ENCODE data around the gene GAS6. TPM values are rescaled to one million over a fixed set of nuclear protein-coding genes. Genes with fewer than 3 reads are reported as not detected.

Gene GAS6
- total and polyA plus RNA-seq, 7 experiments from 2014 or later = 0.38 to 5.5 (median 3.0) TPM; not detected in 1

- H3K9me3 ChIP-seq (ENCODE audit: control insufficient read depth in 2 of 3, low read length in 3 of 3) = peaks cover 0 to 21% (median 0%) of the 10 kb centered on the region in 3 experiments
- DNase-seq = no peak
- Mint-ChIP-seq H3K4me1 (peaks cover 0 to 1% (median 0%) of the 10 kb centered on the region in 7 donors), H3K36me3 (peaks cover 0 to 2% (median 0%) of the 10 kb centered on the region in 5 donors), H3K9me3 (peaks cover 0 to 18% (median 9%) of the 10 kb centered on the region in 11 donors), H3K27ac (no peak overlapping the region), H3K27me3 (no peaks in the 10 kb centered on the region), H3K4me3 (peak overlapping the region in 1 of 10 donors; percentile 67)
- CTCF ChIA-PET = no interaction called here
- H3K4me3 ChIP-seq (ENCODE audit: low read length) = no peak overlapping the region
- no peak for ATAC-seq
- no peak overlapping the region for H3K27ac ChIP-seq (ENCODE audit: low read depth, low read length)
- no peaks in the 10 kb centered on the region for H3K36me3 ChIP-seq (ENCODE audit: control insufficient read depth in 2 of 3, insufficient read depth in 3 of 3, low read length in 3 of 3)
- no peaks in the 10 kb centered on the region for H3K27me3 ChIP-seq (ENCODE audit: control insufficient read depth in 2 of 2, insufficient read depth in 2 of 2, low read length in 2 of 2)
- intact Hi-C loops (cut with micrococcal nuclease) = no loop called here
- POLR2A ChIA-PET = no interaction called here
- no peaks in the 10 kb centered on the region for H3K4me1 ChIP-seq (ENCODE audit: control insufficient read depth in 2 of 2, insufficient read depth in 2 of 2, low read length in 2 of 2)
Observed at GRCh38 chr13:113808058-113808834, 55.6 kb downstream of the GAS6 start.

- peaks cover 0 to 18% (median 9%) of the 10 kb centered on the region in 11 donors for H3K9me3 Mint-ChIP-seq
- intact Hi-C loops (cut with micrococcal nuclease) = no loop called here
- Histone ChIP-seq H3K27ac (ENCODE audit: low read depth, low read length) (no peak overlapping the region), H3K27me3 (ENCODE audit: control insufficient read depth in 2 of 2, insufficient read depth in 2 of 2, low read length in 2 of 2) (no peaks in the 10 kb centered on the region), H3K9me3 (ENCODE audit: control insufficient read depth in 2 of 3, low read length in 3 of 3) (peaks cover 0 to 21% (median 0%) of the 10 kb centered on the region in 3 experiments), H3K36me3 (ENCODE audit: control insufficient read depth in 2 of 3, insufficient read depth in 3 of 3, low read length in 3 of 3) (no peaks in the 10 kb centered on the region), H3K4me1 (ENCODE audit: control insufficient read depth in 2 of 2, insufficient read depth in 2 of 2, low read length in 2 of 2) (no peaks in the 10 kb centered on the region), H3K4me3 (ENCODE audit: low read length) (no peak overlapping the region)
- ATAC-seq (no peak), DNase-seq (no peak)
- ChIA-PET POLR2A (no interaction called here), CTCF (interaction anchor here (0.5 kb wide), 1 partner anchor 512 kb away, joined by 4 read pairs; no protein-coding TSS in a partner anchor)
- H3K36me3 Mint-ChIP-seq = peaks cover 0 to 2% (median 0%) of the 10 kb centered on the region in 5 donors
- peaks cover 0 to 1% (median 0%) of the 10 kb centered on the region in 7 donors for H3K4me1 Mint-ChIP-seq
- H3K27ac Mint-ChIP-seq = no peak overlapping the region
- no peak overlapping the region for H3K4me3 Mint-ChIP-seq
- no peaks in the 10 kb centered on the region for H3K27me3 Mint-ChIP-seq
Observed at GRCh38 chr13:113806526-113806925, 57.4 kb downstream of the GAS6 start.

GRCh38 chr13:113806104-113806471 is 57.8 kb downstream of the GAS6 start:
- no peak overlapping the region for H3K4me3 ChIP-seq (ENCODE audit: low read length)
- intact Hi-C loops (cut with micrococcal nuclease) = no loop called here
- no peak overlapping the region for H3K27ac Mint-ChIP-seq
- H3K27ac ChIP-seq (ENCODE audit: low read depth, low read length) = no peak overlapping the region
- peaks cover 0 to 21% (median 0%) of the 10 kb centered on the region in 3 experiments for H3K9me3 ChIP-seq (ENCODE audit: control insufficient read depth in 2 of 3, low read length in 3 of 3)
- peaks cover 0 to 2% (median 0%) of the 10 kb centered on the region in 5 donors for H3K36me3 Mint-ChIP-seq
- no peak for DNase-seq
- no peaks in the 10 kb centered on the region for H3K36me3 ChIP-seq (ENCODE audit: control insufficient read depth in 2 of 3, insufficient read depth in 3 of 3, low read length in 3 of 3)
- H3K27me3 Mint-ChIP-seq = no peaks in the 10 kb centered on the region
- ChIA-PET POLR2A (no interaction called here), CTCF (interaction anchor here (0.5 kb wide), 1 partner anchor 512 kb away, joined by 4 read pairs; no protein-coding TSS in a partner anchor)
- H3K4me1 ChIP-seq (ENCODE audit: control insufficient read depth in 2 of 2, insufficient read depth in 2 of 2, low read length in 2 of 2) = no peaks in the 10 kb centered on the region
- ATAC-seq = no peak
- peaks cover 0 to 1% (median 0%) of the 10 kb centered on the region in 7 donors for H3K4me1 Mint-ChIP-seq
- H3K27me3 ChIP-seq (ENCODE audit: control insufficient read depth in 2 of 2, insufficient read depth in 2 of 2, low read length in 2 of 2) = no peaks in the 10 kb centered on the region
- no peak overlapping the region for H3K4me3 Mint-ChIP-seq
- peaks cover 0 to 18% (median 9%) of the 10 kb centered on the region in 11 donors for H3K9me3 Mint-ChIP-seq

- H3K36me3 ChIP-seq (ENCODE audit: control insufficient read depth in 2 of 3, insufficient read depth in 3 of 3, low read length in 3 of 3) = no peaks in the 10 kb centered on the region
- ChIA-PET CTCF (no interaction called here), POLR2A (no interaction called here)
- peaks cover 0 to 18% (median 9%) of the 10 kb centered on the region in 11 donors for H3K9me3 Mint-ChIP-seq
- no peaks in the 10 kb centered on the region for H3K27me3 Mint-ChIP-seq
- H3K4me1 ChIP-seq (ENCODE audit: control insufficient read depth in 2 of 2, insufficient read depth in 2 of 2, low read length in 2 of 2) = no peaks in the 10 kb centered on the region
- ATAC-seq (no peak), DNase-seq (no peak)
- H3K27ac ChIP-seq (ENCODE audit: low read depth, low read length) = no peak overlapping the region
- H3K9me3 ChIP-seq (ENCODE audit: control insufficient read depth in 2 of 3, low read length in 3 of 3) = peaks cover 0 to 21% (median 0%) of the 10 kb centered on the region in 3 experiments
- H3K4me1 Mint-ChIP-seq = peaks cover 0 to 1% (median 0%) of the 10 kb centered on the region in 7 donors
- peaks cover 0 to 2% (median 0%) of the 10 kb centered on the region in 5 donors for H3K36me3 Mint-ChIP-seq
- no peaks in the 10 kb centered on the region for H3K27me3 ChIP-seq (ENCODE audit: control insufficient read depth in 2 of 2, insufficient read depth in 2 of 2, low read length in 2 of 2)
- intact Hi-C loops (cut with micrococcal nuclease) = no loop called here
- H3K4me3 ChIP-seq (ENCODE audit: low read length) = no peak overlapping the region
- H3K4me3 Mint-ChIP-seq = no peak overlapping the region
- no peak overlapping the region for H3K27ac Mint-ChIP-seq
Observed at GRCh38 chr13:113805431-113806103, 58.3 kb downstream of the GAS6 start.

GRCh38 chr13:113804703-113805430 is 59.0 kb downstream of the GAS6 start:
- ATAC-seq (no peak), DNase-seq (no peak)
- Histone ChIP-seq H3K9me3 (ENCODE audit: control insufficient read depth in 2 of 3, low read length in 3 of 3) (peaks cover 0 to 20% (median 0%) of the 10 kb centered on the region in 3 experiments), H3K27ac (ENCODE audit: low read depth, low read length) (no peak overlapping the region), H3K4me3 (ENCODE audit: low read length) (no peak overlapping the region), H3K4me1 (ENCODE audit: control insufficient read depth in 2 of 2, insufficient read depth in 2 of 2, low read length in 2 of 2) (no peaks in the 10 kb centered on the region), H3K36me3 (ENCODE audit: control insufficient read depth in 2 of 3, insufficient read depth in 3 of 3, low read length in 3 of 3) (no peaks in the 10 kb centered on the region), H3K27me3 (ENCODE audit: control insufficient read depth in 2 of 2, insufficient read depth in 2 of 2, low read length in 2 of 2) (no peaks in the 10 kb centered on the region)
- peaks cover 0 to 2% (median 0%) of the 10 kb centered on the region in 5 donors for H3K36me3 Mint-ChIP-seq
- ChIA-PET CTCF (no interaction called here), POLR2A (no interaction called here)
- H3K9me3 Mint-ChIP-seq = peaks cover 0 to 13% (median 6%) of the 10 kb centered on the region in 11 donors
- peaks cover 0 to 1% (median 0%) of the 10 kb centered on the region in 7 donors for H3K4me1 Mint-ChIP-seq
- no peak overlapping the region for H3K4me3 Mint-ChIP-seq
- H3K27ac Mint-ChIP-seq = no peak overlapping the region
- intact Hi-C loops (cut with micrococcal nuclease) = no loop called here
- no peaks in the 10 kb centered on the region for H3K27me3 Mint-ChIP-seq

GRCh38 chr13:113804017-113804702 is 59.7 kb downstream of the GAS6 start:
- H3K4me3 Mint-ChIP-seq = no peak overlapping the region

More at GRCh38 chr13:113804017-113804702, 59.7 kb downstream of the GAS6 start:
- no peak overlapping the region for H3K4me3 ChIP-seq (ENCODE audit: low read length)
- H3K4me1 ChIP-seq (ENCODE audit: control insufficient read depth in 2 of 2, insufficient read depth in 2 of 2, low read length in 2 of 2) = no peaks in the 10 kb centered on the region
- peaks cover 0 to 2% (median 0%) of the 10 kb centered on the region in 5 donors for H3K36me3 Mint-ChIP-seq
- peaks cover 0 to 13% (median 5%) of the 10 kb centered on the region in 11 donors for H3K9me3 Mint-ChIP-seq
- peaks cover 0 to 14% (median 0%) of the 10 kb centered on the region in 3 experiments for H3K9me3 ChIP-seq (ENCODE audit: control insufficient read depth in 2 of 3, low read length in 3 of 3)
- no peaks in the 10 kb centered on the region for H3K36me3 ChIP-seq (ENCODE audit: control insufficient read depth in 2 of 3, insufficient read depth in 3 of 3, low read length in 3 of 3)
- DNase-seq (no peak), ATAC-seq (no peak)
- intact Hi-C loops (cut with micrococcal nuclease) = no loop called here
- H3K27me3 ChIP-seq (ENCODE audit: control insufficient read depth in 2 of 2, insufficient read depth in 2 of 2, low read length in 2 of 2) = no peaks in the 10 kb centered on the region
- no peaks in the 10 kb centered on the region for H3K27me3 Mint-ChIP-seq
- H3K27ac Mint-ChIP-seq = no peak overlapping the region
- ChIA-PET POLR2A (no interaction called here), CTCF (no interaction called here)
- no peak overlapping the region for H3K27ac ChIP-seq (ENCODE audit: low read depth, low read length)
- peaks cover 0 to 1% (median 0%) of the 10 kb centered on the region in 7 donors for H3K4me1 Mint-ChIP-seq

Data from naive thymus-derived CD4-positive, alpha-beta T cell (primary cell).